GM23338 (cell line): Measurements from ENCODE around the gene ABCC3. TPM values are rescaled to one million over a fixed set of nuclear protein-coding genes. Genes with fewer than 3 reads are reported as not detected.

Experiments used
- ATAC-seq: fragments of 200-7000 bp; cut with Tn5 transposase; 3 replicates; pipeline ENCODE4 v1.9.1; 2020
- DNase-seq: peaks from one replicate; pipeline ENCODE4 v3.0.0-alpha.2; 2015; ENCODE audit warnings: low spot score
- H2AFZ ChIP-seq: fragments of 200-600 bp; sonication (generic); 2 replicates; pipeline ENCODE4 v1.8.0; 2016; ENCODE audit warnings: antibody characterized with exemption, mild to moderate bottlenecking, moderate library complexity
- H3F3A ChIP-seq: fragments of 200-600 bp; sonication (generic); replicated peaks from 2 replicates; pipeline ENCODE4 v1.8.0; 2017; ENCODE audit warnings: antibody characterized with exemption, mixed run types, low read depth
- H3K27ac ChIP-seq: fragments of 200-600 bp; sonication (generic); 2 replicates; pipeline ENCODE4 v1.6.1; 2016; ENCODE audit warnings: low read depth
- H3K27me3 ChIP-seq: fragments of 200-600 bp; sonication (generic); 2 replicates; pipeline ENCODE4 v1.8.0; 2016; ENCODE audit warnings: mild to moderate bottlenecking, mixed run types, moderate library complexity; ENCODE audit not compliant: insufficient read depth
- H3K36me3 ChIP-seq: fragments of 200-600 bp; sonication (generic); 2 replicates; pipeline ENCODE4 v1.8.0; 2016; ENCODE audit warnings: mild to moderate bottlenecking; ENCODE audit not compliant: insufficient read depth
- H3K4me1 ChIP-seq: fragments of 200-600 bp; sonication (generic); 2 replicates; pipeline ENCODE4 v1.8.0; 2016; ENCODE audit warnings: mild to moderate bottlenecking, moderate library complexity; ENCODE audit not compliant: insufficient read depth
- H3K4me2 ChIP-seq: fragments of 200-600 bp; sonication (generic); 2 replicates; pipeline ENCODE4 v1.7.1; 2017; ENCODE audit warnings: mixed run types
- H3K4me3 ChIP-seq: fragments of 200-600 bp; sonication (generic); 2 replicates; pipeline ENCODE4 v1.6.1; 2016; ENCODE audit warnings: mixed run types
- H3K79me2 ChIP-seq: fragments of 200-600 bp; sonication (generic); replicated peaks from 2 replicates; pipeline ENCODE4 v1.8.0; 2017; ENCODE audit warnings: mild to moderate bottlenecking; ENCODE audit not compliant: insufficient read depth
- H3K9me2 ChIP-seq: fragments of 200-600 bp; sonication (generic); 2 replicates; pipeline ENCODE4 v1.8.0; 2017; ENCODE audit not compliant: insufficient read depth
- H4K20me1 ChIP-seq: fragments of 200-600 bp; sonication (generic); replicated peaks from 2 replicates; pipeline ENCODE4 v1.8.0; 2017; ENCODE audit warnings: mild to moderate bottlenecking; ENCODE audit not compliant: insufficient read depth
- H3K27ac Mint-ChIP-seq: 2 replicates; pipeline ENCODE4 v1.8.0; 2020; ENCODE audit warnings: inconsistent platforms, mild to moderate bottlenecking, moderate library complexity, mixed read lengths
- H3K27me3 Mint-ChIP-seq: 3 replicates; pipeline ENCODE4 v1.8.0; 2022; ENCODE audit warnings: low read depth, mild to moderate bottlenecking, moderate library complexity, mixed read lengths, inconsistent platforms; ENCODE audit not compliant: insufficient read depth, poor library complexity
- H3K36me3 Mint-ChIP-seq: 3 replicates; pipeline ENCODE4 v1.8.0; 2021; ENCODE audit warnings: low read depth, mild to moderate bottlenecking, inconsistent platforms, moderate library complexity, mixed read lengths
- H3K4me1 Mint-ChIP-seq: 3 replicates; pipeline ENCODE4 v1.8.0; 2020; ENCODE audit warnings: mild to moderate bottlenecking, inconsistent platforms, mixed read lengths
- H3K4me3 Mint-ChIP-seq: 3 replicates; pipeline ENCODE4 v1.8.0; 2021; ENCODE audit warnings: moderate library complexity, mild to moderate bottlenecking, inconsistent platforms, mixed read lengths
- H3K9me3 Mint-ChIP-seq: 3 replicates; pipeline ENCODE4 v1.8.0; 2020; ENCODE audit warnings: moderate library complexity, mild to moderate bottlenecking, inconsistent platforms, mixed read lengths
- CREB1 ChIP-seq: fragments of 250-450 bp; sonication (Bioruptor Pico); IDR thresholded peaks from 2 replicates; pipeline ENCODE4 v1.5.0; 2020; ENCODE audit warnings: low read depth, mild to moderate bottlenecking, moderate library complexity
- CTCF ChIP-seq, 2 experiments: fragments of 200-600 bp in 1 of 2; sonication (generic) in 1 of 2; conservative IDR thresholded peaks; 2 replicates each; pipeline versions ENCODE4 v1.5.1 to v1.6.1; 2016 to 2017; ENCODE audit warnings: antibody characterized with exemption in 2 of 2, low read depth in 2 of 2, mild to moderate bottlenecking in 2 of 2, moderate library complexity in 1 of 2
- ETS1 ChIP-seq: IDR thresholded peaks from 2 replicates; pipeline ENCODE4 v1.6.1; 2016; ENCODE audit warnings: antibody characterized with exemption
- EZH2 ChIP-seq: fragments of 200-600 bp; sonication (generic); IDR thresholded peaks from one replicate; pipeline ENCODE4 v1.8.0; 2017; ENCODE audit warnings: antibody characterized with exemption, mild to moderate bottlenecking, low read depth; ENCODE audit not compliant: unreplicated experiment
- EZH2phosphoT487 ChIP-seq: fragments of 200-600 bp; sonication (generic); IDR thresholded peaks from one replicate; pipeline ENCODE4 v1.8.1; 2018; ENCODE audit warnings: antibody characterized with exemption; ENCODE audit not compliant: unreplicated experiment
- JUNB ChIP-seq: IDR thresholded peaks from one replicate; pipeline ENCODE4 v1.6.1; 2016; ENCODE audit warnings: antibody characterized with exemption; ENCODE audit not compliant: unreplicated experiment
- NANOG ChIP-seq: IDR thresholded peaks from 2 replicates; pipeline ENCODE4 v1.6.1; 2016; ENCODE audit warnings: antibody characterized with exemption, borderline replicate concordance
- POLR2AphosphoS5 ChIP-seq: IDR thresholded peaks from 2 replicates; pipeline ENCODE4 v1.6.1; 2016; ENCODE audit warnings: antibody characterized with exemption, low read depth
- REST ChIP-seq: IDR thresholded peaks from one replicate; pipeline ENCODE4 v1.6.1; 2018; ENCODE audit warnings: antibody characterized with exemption; ENCODE audit not compliant: unreplicated experiment
- STAT1 ChIP-seq: IDR thresholded peaks from one replicate; pipeline ENCODE4 v1.6.1; 2016; ENCODE audit warnings: antibody characterized with exemption; ENCODE audit not compliant: unreplicated experiment
- ZNF114 ChIP-seq: fragments of 250-450 bp; sonication (Bioruptor Pico); IDR thresholded peaks from 2 replicates; pipeline ENCODE4 v1.5.0; 2020; ENCODE audit warnings: mild to moderate bottlenecking, moderate library complexity
- ZNF331 ChIP-seq: fragments of 250-450 bp; sonication (Bioruptor Pico); IDR thresholded peaks from 2 replicates; pipeline ENCODE4 v1.5.0; 2020; ENCODE audit warnings: low read depth, mild to moderate bottlenecking, moderate library complexity
- ZNF462 ChIP-seq: fragments of 250-450 bp; sonication (Bioruptor Pico); IDR thresholded peaks from 2 replicates; pipeline ENCODE4 v1.5.0; 2020; ENCODE audit warnings: mild to moderate bottlenecking, moderate library complexity
- polyA plus RNA-seq: library from polyadenylated mRNA; unstranded; fragments of >200 nt; fragmentation: Nextera tagmentation; extraction: Ambion mirVana; gene quantifications from 2 replicates; pipeline ENCODE4 v1.2.1, GENCODE V29; 2016
- total RNA-seq: library from RNA; depleted of rRNA; stranded (reverse); fragments of >200 nt; shearing (Covaris generic); gene quantifications from 2 replicates; pipeline ENCODE4 v1.2.3, GENCODE V29; 2014

The ABCC3 gene
- total and polyA plus RNA-seq, 2 experiments from 2014 or later: not detected

- DNase-seq (no peak), ATAC-seq (peak; percentile 67)
- Histone ChIP-seq H3K27ac (no peak overlapping the region), H3F3A (no peaks in the 10 kb centered on the region), H3K79me2 (no peaks in the 10 kb centered on the region), H3K4me1 (no peaks in the 10 kb centered on the region), H4K20me1 (no peaks in the 10 kb centered on the region), H2AFZ (peak overlapping the region; percentile 81), H3K4me3 (no peak overlapping the region), H3K27me3 (no peaks in the 10 kb centered on the region), H3K36me3 (no peaks in the 10 kb centered on the region), H3K4me2 (no peak overlapping the region), H3K9me2 (no peaks in the 10 kb centered on the region)
- Mint-ChIP-seq H3K4me3 (peak overlapping the region; percentile 26; the same call in 1 of the 3 replicates), H3K9me3 (no peaks in the 10 kb centered on the region), H3K27me3 (peaks cover 5% of the 10 kb centered on the region), H3K36me3 (no peaks in the 10 kb centered on the region), H3K27ac (no peak overlapping the region; the same call in 1 of the 2 replicates), H3K4me1 (peaks cover 15% of the 10 kb centered on the region)
- TF ChIP-seq EZH2 (no peak), ZNF462 (CRISPR knock-in tag) (no peak), CREB1 (CRISPR knock-in tag) (no peak), ZNF331 (no peak), EZH2phosphoT487 (no peak), POLR2AphosphoS5 (no peak), ZNF114 (no peak), STAT1 (no peak), JUNB (no peak), ETS1 (no peak), NANOG (no peak), CTCF (conservative IDR thresholded peaks at IDR 0.05; ENCODE audit: low read depth in 2 of 2) (no peak), REST (no peak)
These were observed 33.5 kb downstream of the ABCC3 start for GRCh38 chr17:50668025-50668837.
